ENCODE data around the gene PACS2. TPM values are rescaled to one million over a fixed set of nuclear protein-coding genes. Genes with fewer than 3 reads are reported as not detected.

The PACS2 gene
- total and polyA plus RNA-seq, 2 donors (not counting 1 experiment from before 2014, with no cell fraction given) = 65.6 to 70.7 TPM

DNA sequence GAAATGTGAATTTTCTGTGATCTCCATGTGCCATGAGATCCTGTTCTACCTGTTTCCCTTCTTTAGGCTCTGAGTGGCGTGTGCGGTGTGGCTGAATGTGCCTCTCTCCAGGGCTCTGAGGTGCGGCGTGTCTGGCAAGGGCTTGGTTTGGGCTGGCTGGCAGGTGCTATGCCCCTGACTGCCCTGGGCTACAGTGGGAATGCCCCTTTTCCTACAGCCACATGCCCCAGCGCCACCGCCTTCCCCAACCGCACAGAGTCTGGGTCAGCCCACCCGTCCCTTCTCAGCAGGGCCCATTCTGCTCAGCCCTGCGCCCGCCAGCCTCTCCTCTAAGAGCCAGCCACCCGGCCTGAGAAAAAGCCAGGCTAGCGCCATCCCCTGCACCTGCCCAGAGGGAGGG lies 41.5 kb upstream of the PACS2 start:
- Mint-ChIP-seq H3K4me3 (no peak overlapping the region), H3K4me1 (peaks cover 5% of the 10 kb centered on the region), H3K27me3 (no peaks in the 10 kb centered on the region), H3K9me3 (ENCODE audit: insufficient read depth) (no peaks in the 10 kb centered on the region), H3K27ac (no peak overlapping the region)
- Histone ChIP-seq H3K79me2 (ENCODE audit: control insufficient read depth, insufficient read depth, low read length) (peaks cover 40% of the 10 kb centered on the region), H3K4me1 (ENCODE audit: control insufficient read depth in 2 of 2, insufficient read depth in 2 of 2, low read length in 2 of 2) (peaks cover 0 to 9% of the 10 kb centered on the region in 2 donors), H2AFZ (ENCODE audit: insufficient read depth, low read depth, low read length, poor library complexity, severe bottlenecking) (no peak overlapping the region), H3K4me2 (replicated peaks; ENCODE audit: low read depth, low read length, poor library complexity, severe bottlenecking) (no peak overlapping the region), H4K20me1 (ENCODE audit: control insufficient read depth, insufficient read depth, low read length, poor library complexity, severe bottlenecking) (peaks cover 47% of the 10 kb centered on the region), H3K9ac (ENCODE audit: low read length) (no peak overlapping the region), H3K27me3 (replicated peaks in 1 of 4; ENCODE audit: control extremely low read depth in 1 of 4, control insufficient read depth in 3 of 4, insufficient read depth in 4 of 4, low read length in 3 of 4) (no peaks in the 10 kb centered on the region), H3K36me3 (replicated peaks in 1 of 2; ENCODE audit: control extremely low read depth in 1 of 2, control insufficient read depth in 1 of 2, extremely low read depth in 1 of 2, insufficient read depth in 2 of 2, low read length in 1 of 2) (peaks cover 0 to 2% of the 10 kb centered on the region in 2 experiments), H3K4me3 (ENCODE audit: control extremely low read depth in 1 of 5, extremely low read depth in 1 of 5, insufficient read depth in 1 of 5, low read depth in 2 of 5, low read length in 4 of 5) (no peak overlapping the region), H3K9me3 (ENCODE audit: control extremely low read depth in 1 of 3, control insufficient read depth in 2 of 3, insufficient read depth in 1 of 3, low read length in 2 of 3) (no peaks in the 10 kb centered on the region), H3K27ac (ENCODE audit: low read length in 2 of 2) (no peak overlapping the region)
- DNase-seq (no peak), ATAC-seq (ENCODE audit: low read depth) (no peak)
- 96% methylated on average over 7 of the region's 12 CpGs for WGBS (ENCODE audit: insufficient coverage)
- intact Hi-C loops (cut with micrococcal nuclease) = no loop called here
- POLR2A ChIA-PET = no interaction called here
- CTCF ChIA-PET = no interaction called here
- TF ChIP-seq, protein P1, sequence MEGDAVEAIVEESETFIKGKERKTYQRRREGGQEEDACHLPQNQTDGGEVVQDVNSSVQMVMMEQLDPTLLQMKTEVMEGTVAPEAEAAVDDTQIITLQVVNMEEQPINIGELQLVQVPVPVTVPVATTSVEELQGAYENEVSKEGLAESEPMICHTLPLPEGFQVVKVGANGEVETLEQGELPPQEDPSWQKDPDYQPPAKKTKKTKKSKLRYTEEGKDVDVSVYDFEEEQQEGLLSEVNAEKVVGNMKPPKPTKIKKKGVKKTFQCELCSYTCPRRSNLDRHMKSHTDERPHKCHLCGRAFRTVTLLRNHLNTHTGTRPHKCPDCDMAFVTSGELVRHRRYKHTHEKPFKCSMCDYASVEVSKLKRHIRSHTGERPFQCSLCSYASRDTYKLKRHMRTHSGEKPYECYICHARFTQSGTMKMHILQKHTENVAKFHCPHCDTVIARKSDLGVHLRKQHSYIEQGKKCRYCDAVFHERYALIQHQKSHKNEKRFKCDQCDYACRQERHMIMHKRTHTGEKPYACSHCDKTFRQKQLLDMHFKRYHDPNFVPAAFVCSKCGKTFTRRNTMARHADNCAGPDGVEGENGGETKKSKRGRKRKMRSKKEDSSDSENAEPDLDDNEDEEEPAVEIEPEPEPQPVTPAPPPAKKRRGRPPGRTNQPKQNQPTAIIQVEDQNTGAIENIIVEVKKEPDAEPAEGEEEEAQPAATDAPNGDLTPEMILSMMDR (IDR thresholded peaks at IDR 0.05) = no peak
- TF ChIP-seq EZH2 (IDR thresholded peaks at IDR 0.05; ENCODE audit: borderline replicate concordance, insufficient read depth, low read depth, low read length, poor library complexity, severe bottlenecking) = no peak

DNA sequence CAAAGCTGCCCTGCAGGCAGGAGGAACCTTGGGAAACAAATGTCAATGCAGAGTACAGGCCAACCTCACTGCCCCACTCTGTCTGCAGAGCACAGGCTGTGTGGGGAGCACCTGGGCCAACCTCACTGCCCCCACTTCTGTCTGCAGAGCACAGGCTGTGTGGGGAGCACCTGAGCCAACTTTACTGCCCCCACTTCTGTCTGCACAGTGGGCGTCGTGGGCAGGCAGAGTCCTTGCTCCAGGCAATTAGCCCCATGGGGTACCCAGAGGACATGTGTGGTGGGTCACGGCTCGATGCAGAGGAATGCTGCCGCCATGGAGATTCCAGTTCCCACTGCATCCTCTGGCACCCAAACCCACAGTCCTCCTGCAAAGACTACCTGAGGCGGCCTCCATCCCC lies 39.9 kb upstream of the PACS2 start:
- H3K4me3 ChIP-seq (ENCODE audit: control extremely low read depth in 1 of 5, extremely low read depth in 1 of 5, insufficient read depth in 1 of 5, low read depth in 2 of 5, low read length in 4 of 5) = no peak overlapping the region
- ChIA-PET CTCF (interaction anchor here (1.5 kb wide), 1 partner anchor 14 kb away, joined by 3 read pairs; no protein-coding TSS in a partner anchor), POLR2A (no interaction called here)
- peaks cover 60% of the 10 kb centered on the region for H4K20me1 ChIP-seq (ENCODE audit: control insufficient read depth, insufficient read depth, low read length, poor library complexity, severe bottlenecking)
- H3K27me3 Mint-ChIP-seq = no peaks in the 10 kb centered on the region
- intact Hi-C loops (cut with micrococcal nuclease) = no loop called here
- no peak overlapping the region for H2AFZ ChIP-seq (ENCODE audit: insufficient read depth, low read depth, low read length, poor library complexity, severe bottlenecking)
- H3K4me3 Mint-ChIP-seq = no peak overlapping the region
- H3K9me3 ChIP-seq (ENCODE audit: control extremely low read depth in 1 of 3, control insufficient read depth in 2 of 3, insufficient read depth in 1 of 3, low read length in 2 of 3) = no peaks in the 10 kb centered on the region
- no peak overlapping the region for H3K27ac Mint-ChIP-seq
- H3K27ac ChIP-seq (ENCODE audit: low read length in 2 of 2) = no peak overlapping the region
- no peak for ATAC-seq (ENCODE audit: low read depth)
- peaks cover 0 to 6% of the 10 kb centered on the region in 2 experiments for H3K36me3 ChIP-seq (replicated peaks in 1 of 2; ENCODE audit: control extremely low read depth in 1 of 2, control insufficient read depth in 1 of 2, extremely low read depth in 1 of 2, insufficient read depth in 2 of 2, low read length in 1 of 2)
- H3K4me1 Mint-ChIP-seq = peaks cover 1% of the 10 kb centered on the region
- no peaks in the 10 kb centered on the region for H3K9me3 Mint-ChIP-seq (ENCODE audit: insufficient read depth)
- no peak for DNase-seq
- TF ChIP-seq, protein P1 (IDR thresholded peaks at IDR 0.05) = no peak
- H3K9ac ChIP-seq (ENCODE audit: low read length) = no peak overlapping the region
- peaks cover 48% of the 10 kb centered on the region for H3K79me2 ChIP-seq (ENCODE audit: control insufficient read depth, insufficient read depth, low read length)
- peaks cover 0 to 2% of the 10 kb centered on the region in 2 donors for H3K4me1 ChIP-seq (ENCODE audit: control insufficient read depth in 2 of 2, insufficient read depth in 2 of 2, low read length in 2 of 2)
- WGBS (ENCODE audit: insufficient coverage) = 93% methylated on average over 3 of the region's 6 CpGs
- no peak overlapping the region for H3K4me2 ChIP-seq (replicated peaks; ENCODE audit: low read depth, low read length, poor library complexity, severe bottlenecking)
- no peaks in the 10 kb centered on the region for H3K27me3 ChIP-seq (replicated peaks in 1 of 4; ENCODE audit: control extremely low read depth in 1 of 4, control insufficient read depth in 3 of 4, insufficient read depth in 4 of 4, low read length in 3 of 4)
